PC-3 (cell line): ENCODE measurements around the gene BCL2L12. TPM values are rescaled to one million over a fixed set of nuclear protein-coding genes. Genes with fewer than 3 reads are reported as not detected.

Source experiments
- ATAC-seq: fragments of 200-7000 bp; cut with Tn5 transposase; 2 replicates; pipeline ENCODE4 v1.9.1; 2020; ENCODE audit warnings: mild to moderate bottlenecking, moderate library complexity
- BruUV-seq: library from RNA; stranded (reverse); fragments of 400-500 nt; replicated peaks from 2 replicates; lab custom pipeline; 2021; lab: Mats Ljungman, UMichigan
- CTCF ChIA-PET: fragments of 300-600 bp; sonication (Branson Sonifier 250); formaldehyde crosslinking; loops from one replicate; lab custom pipeline; 2022; ENCODE audit warnings: antibody characterized with exemption; lab: Charles Lee
- POLR2A ChIA-PET: fragments of 300-600 bp; sonication (Branson Sonifier 250); formaldehyde crosslinking; loops from one replicate; lab custom pipeline; 2022; ENCODE audit warnings: antibody characterized with exemption; ENCODE audit not compliant: unreplicated experiment; lab: Charles Lee
- DNase-seq: peaks from one replicate; pipeline ENCODE4 v3.0.0-alpha.2; 2015
- H2AFZ ChIP-seq: fragments of 300-600 bp; sonication (generic); 2 replicates; pipeline ENCODE4 v1.6.0; 2016; ENCODE audit warnings: antibody characterized with exemption, low read length
- H3F3A ChIP-seq: fragments of 300-600 bp; sonication (generic); one replicate; pipeline ENCODE4 v1.6.0; 2017; ENCODE audit warnings: antibody characterized with exemption, low read length, control low read depth, mild to moderate bottlenecking; ENCODE audit not compliant: unreplicated experiment
- H3K27ac ChIP-seq: fragments of 300-600 bp; sonication (generic); 2 replicates; pipeline ENCODE4 v1.5.1; 2016; ENCODE audit warnings: mild to moderate bottlenecking, low read length
- H3K27me3 ChIP-seq: fragments of 300-600 bp; sonication (generic); 2 replicates; pipeline ENCODE4 v1.6.1; 2016; ENCODE audit warnings: low read length, mixed read lengths
- H3K36me3 ChIP-seq: fragments of 300-600 bp; sonication (generic); 2 replicates; pipeline ENCODE4 v1.6.1; 2016; ENCODE audit warnings: low read depth, mixed run types, low read length, mixed read lengths
- H3K4me1 ChIP-seq: fragments of 300-600 bp; sonication (generic); 2 replicates; pipeline ENCODE4 v1.5.1; 2016; ENCODE audit warnings: low read length; ENCODE audit not compliant: insufficient read depth
- H3K4me2 ChIP-seq: fragments of 300-600 bp; sonication (generic); 2 replicates; pipeline ENCODE4 v1.6.0; 2016; ENCODE audit warnings: low read length
- H3K4me3 ChIP-seq: fragments of 300-600 bp; sonication (generic); 2 replicates; pipeline ENCODE4 v1.5.1; 2016; ENCODE audit warnings: mild to moderate bottlenecking, low read length, mixed read lengths
- H3K79me2 ChIP-seq: fragments of 300-600 bp; sonication (generic); 2 replicates; pipeline ENCODE4 v1.6.1; 2017; ENCODE audit warnings: low read length, mixed read lengths
- H3K9ac ChIP-seq: fragments of 300-600 bp; sonication (generic); 2 replicates; pipeline ENCODE4 v1.6.0; 2016; ENCODE audit warnings: mild to moderate bottlenecking, low read length
- H3K9me2 ChIP-seq: fragments of 300-600 bp; sonication (generic); replicated peaks from 2 replicates; pipeline ENCODE4 v1.6.1; 2016; ENCODE audit warnings: mixed run types, low read length, mixed read lengths
- H3K9me3 ChIP-seq: fragments of 300-600 bp; sonication (generic); 2 replicates; pipeline ENCODE4 v1.6.1; 2016; ENCODE audit warnings: low read length, mixed read lengths
- H4K20me1 ChIP-seq: fragments of 300-600 bp; sonication (generic); 2 replicates; pipeline ENCODE4 v1.6.1; 2016; ENCODE audit warnings: low read length, mixed read lengths
- EZH2 ChIP-seq: fragments of 300-600 bp; sonication (generic); IDR thresholded peaks from one replicate; pipeline ENCODE4 v1.6.1; 2017; ENCODE audit warnings: antibody characterized with exemption, mild to moderate bottlenecking, low read length; ENCODE audit not compliant: unreplicated experiment
- EZH2phosphoT487 ChIP-seq: fragments of 300-600 bp; sonication (generic); IDR thresholded peaks from 2 replicates; pipeline ENCODE4 v1.6.1; 2018; ENCODE audit warnings: mild to moderate bottlenecking, antibody characterized with exemption, low read length, borderline replicate concordance
- intact Hi-C: fragments of 100-400 bp; cut with micrococcal nuclease; formaldehyde crosslinking; loops from 2 replicates; pipeline ENCODE4 v1.9.0; 2023
- total RNA-seq: library from RNA; depleted of rRNA; stranded (reverse); fragments of >200 nt; gene quantifications from 2 replicates; pipeline ENCODE4 v1.2.3, GENCODE V29; 2014
- TF ChIP-seq, protein P1 (sequence below): fragments of 300-600 bp; sonication (generic); conservative IDR thresholded peaks from 2 replicates; pipeline ENCODE4 v1.5.1; 2017; ENCODE audit warnings: antibody characterized with exemption, low read depth, mild to moderate bottlenecking, low read length

BCL2L12 gene
- total RNA-seq, 1 experiment from 2014 or later: 104 TPM

DNA sequence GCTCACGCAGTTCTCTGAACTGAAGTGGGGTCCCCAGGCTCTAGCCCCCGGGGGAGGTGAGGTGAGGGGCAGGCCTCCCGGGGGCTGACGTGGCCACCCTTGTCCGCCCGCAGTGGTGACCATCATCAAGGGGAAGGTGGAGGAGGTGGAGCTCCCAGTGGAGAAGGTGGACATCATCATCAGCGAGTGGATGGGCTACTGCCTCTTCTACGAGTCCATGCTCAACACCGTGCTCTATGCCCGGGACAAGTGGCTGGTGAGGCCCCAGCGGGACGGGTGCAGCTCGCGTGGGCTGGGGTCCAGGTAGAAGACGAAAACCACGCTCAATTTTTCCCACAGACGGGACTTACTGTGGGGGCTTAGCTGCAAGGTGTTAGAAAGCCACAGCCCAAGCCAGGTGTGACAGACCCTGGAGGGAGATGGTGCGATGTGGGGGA lies 18.1 kb downstream of the BCL2L12 start:
- Histone ChIP-seq H3K4me1 (peaks cover 17% of the 10 kb centered on the region), H3K9me3 (no peaks in the 10 kb centered on the region), H3K36me3 (peaks cover 56% of the 10 kb centered on the region), H3K4me2 (no peak overlapping the region), H2AFZ (no peak overlapping the region), H3K9me2 (no peaks in the 10 kb centered on the region), H3K9ac (no peak overlapping the region), H3K27ac (no peak overlapping the region), H3K27me3 (no peaks in the 10 kb centered on the region), H3F3A (no peaks in the 10 kb centered on the region), H3K4me3 (no peak overlapping the region), H4K20me1 (peaks cover 41% of the 10 kb centered on the region), H3K79me2 (peaks cover 35% of the 10 kb centered on the region)
- DNase-seq (no peak), ATAC-seq (no peak)
- intact Hi-C loops: no loop called here
- ChIA-PET CTCF (no interaction called here), POLR2A (no interaction called here)
- no TSS peak for BruUV-seq
- TF ChIP-seq, protein P1, sequence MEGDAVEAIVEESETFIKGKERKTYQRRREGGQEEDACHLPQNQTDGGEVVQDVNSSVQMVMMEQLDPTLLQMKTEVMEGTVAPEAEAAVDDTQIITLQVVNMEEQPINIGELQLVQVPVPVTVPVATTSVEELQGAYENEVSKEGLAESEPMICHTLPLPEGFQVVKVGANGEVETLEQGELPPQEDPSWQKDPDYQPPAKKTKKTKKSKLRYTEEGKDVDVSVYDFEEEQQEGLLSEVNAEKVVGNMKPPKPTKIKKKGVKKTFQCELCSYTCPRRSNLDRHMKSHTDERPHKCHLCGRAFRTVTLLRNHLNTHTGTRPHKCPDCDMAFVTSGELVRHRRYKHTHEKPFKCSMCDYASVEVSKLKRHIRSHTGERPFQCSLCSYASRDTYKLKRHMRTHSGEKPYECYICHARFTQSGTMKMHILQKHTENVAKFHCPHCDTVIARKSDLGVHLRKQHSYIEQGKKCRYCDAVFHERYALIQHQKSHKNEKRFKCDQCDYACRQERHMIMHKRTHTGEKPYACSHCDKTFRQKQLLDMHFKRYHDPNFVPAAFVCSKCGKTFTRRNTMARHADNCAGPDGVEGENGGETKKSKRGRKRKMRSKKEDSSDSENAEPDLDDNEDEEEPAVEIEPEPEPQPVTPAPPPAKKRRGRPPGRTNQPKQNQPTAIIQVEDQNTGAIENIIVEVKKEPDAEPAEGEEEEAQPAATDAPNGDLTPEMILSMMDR: no peak
- TF ChIP-seq EZH2phosphoT487: no peak
- TF ChIP-seq EZH2: no peak

DNA sequence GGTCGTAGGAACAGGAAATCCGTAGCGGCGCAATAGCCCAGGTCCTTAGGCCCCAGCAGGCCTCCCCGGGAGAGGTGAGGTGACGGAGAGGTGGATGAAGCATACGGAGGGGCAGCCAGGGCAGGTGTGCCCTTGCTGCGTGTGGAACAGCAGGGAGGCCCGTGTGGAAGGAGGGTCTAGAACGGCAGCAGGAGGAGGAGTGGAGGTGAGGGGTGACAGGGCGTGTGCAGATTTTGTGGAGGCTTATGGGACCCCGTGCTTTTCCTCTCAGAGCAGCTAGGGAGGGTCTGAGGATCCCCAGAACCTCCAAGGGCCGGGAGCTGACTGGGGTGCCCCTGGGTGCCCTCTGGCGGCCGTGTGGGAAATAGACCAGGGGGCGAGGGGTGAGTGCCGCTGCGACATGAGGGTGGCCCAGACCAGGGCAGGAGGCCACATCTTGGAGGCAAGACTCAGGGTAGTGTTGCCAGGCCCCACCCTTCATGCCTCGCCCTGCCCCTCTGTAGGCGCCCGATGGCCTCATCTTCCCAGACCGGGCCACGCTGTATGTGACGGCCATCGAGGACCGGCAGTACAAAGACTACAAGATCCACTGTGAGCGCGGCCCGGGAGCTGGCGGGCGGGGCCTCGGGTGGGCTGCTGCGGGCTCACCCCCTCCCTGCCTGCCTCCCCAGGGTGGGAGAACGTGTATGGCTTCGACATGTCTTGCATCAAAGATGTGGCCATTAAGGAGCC lies 18.7 kb downstream of the BCL2L12 start:
- no peak overlapping the region for H3K4me2 ChIP-seq
- ChIA-PET POLR2A (no interaction called here), CTCF (interaction anchor here (0.6 kb wide), 1 partner anchor 12 kb away, joined by 4 read pairs; no protein-coding TSS in a partner anchor)
- peak; percentile 35 for DNase-seq
- H3K27me3 ChIP-seq: no peaks in the 10 kb centered on the region
- TF ChIP-seq EZH2 (no peak), EZH2phosphoT487 (no peak)
- TF ChIP-seq, protein P1: peak; percentile 70
- H3K79me2 ChIP-seq: peaks cover 29% of the 10 kb centered on the region
- H3K9me2 ChIP-seq: no peaks in the 10 kb centered on the region
- no peaks in the 10 kb centered on the region for H3F3A ChIP-seq
- no peak for ATAC-seq
- H2AFZ ChIP-seq: no peak overlapping the region
- H3K27ac ChIP-seq: no peak overlapping the region
- H3K36me3 ChIP-seq: peaks cover 56% of the 10 kb centered on the region
- H3K9me3 ChIP-seq: no peaks in the 10 kb centered on the region
- no peak overlapping the region for H3K9ac ChIP-seq
- no TSS peak for BruUV-seq
- no peak overlapping the region for H3K4me3 ChIP-seq
- intact Hi-C loops: no loop called here
- H3K4me1 ChIP-seq: peaks cover 16% of the 10 kb centered on the region
- H4K20me1 ChIP-seq: peaks cover 35% of the 10 kb centered on the region

DNA sequence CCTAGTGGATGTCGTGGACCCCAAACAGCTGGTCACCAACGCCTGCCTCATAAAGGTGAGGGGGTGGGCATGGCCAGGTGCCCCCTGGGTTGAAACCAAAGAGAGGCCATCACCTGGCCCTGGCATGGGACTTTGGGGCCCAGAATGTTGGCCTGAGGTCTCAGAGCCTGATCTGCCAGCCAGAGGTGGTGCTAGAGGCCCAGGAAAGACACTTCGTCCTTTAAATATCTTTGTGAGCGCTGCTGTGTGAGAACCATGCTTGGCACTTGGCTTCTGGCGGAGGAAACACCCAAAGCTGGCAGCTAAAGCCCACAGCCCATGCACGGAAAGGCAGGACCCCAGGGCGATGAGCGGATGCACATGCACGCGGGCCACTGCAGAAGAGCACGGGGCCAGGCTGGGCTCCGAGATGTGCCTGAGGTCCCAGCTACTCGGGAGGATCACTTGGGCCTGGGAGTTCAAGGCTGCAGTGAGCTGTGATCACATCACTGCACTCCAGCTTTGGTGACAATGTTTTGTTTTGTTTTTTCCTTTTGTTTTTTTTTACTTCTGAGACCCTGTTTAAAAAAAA lies 19.3 kb downstream of the BCL2L12 start:
- no peaks in the 10 kb centered on the region for H3K9me3 ChIP-seq
- BruUV-seq: no TSS peak
- TF ChIP-seq EZH2 (no peak), EZH2phosphoT487 (no peak)
- TF ChIP-seq, protein P1: no peak
- H3K36me3 ChIP-seq: peaks cover 52% of the 10 kb centered on the region
- no peak overlapping the region for H3K9ac ChIP-seq
- no peaks in the 10 kb centered on the region for H3F3A ChIP-seq
- POLR2A ChIA-PET: no interaction called here
- no peak overlapping the region for H3K27ac ChIP-seq
- no peak overlapping the region for H3K4me2 ChIP-seq
- H3K9me2 ChIP-seq: no peaks in the 10 kb centered on the region
- DNase-seq: no peak
- no peak for ATAC-seq
- intact Hi-C loops: no loop called here
- CTCF ChIA-PET: interaction anchor here (0.6 kb wide), 2 partner anchors 11 to 41 kb away, joined by 3 to 4 read pairs; no protein-coding TSS in a partner anchor
- peaks cover 23% of the 10 kb centered on the region for H3K79me2 ChIP-seq
- no peak overlapping the region for H3K4me3 ChIP-seq
- peaks cover 29% of the 10 kb centered on the region for H4K20me1 ChIP-seq
- H3K27me3 ChIP-seq: no peaks in the 10 kb centered on the region
- H3K4me1 ChIP-seq: peaks cover 16% of the 10 kb centered on the region
- no peak overlapping the region for H2AFZ ChIP-seq
